HG03521 (cell line): ENCODE results near the gene KRTAP20-4.

Experiments used
- ATAC-seq: cut with Tn5 transposase; IDR thresholded peaks from one replicate; pipeline ENCODE4 v1.9.1; 2021; ENCODE audit warnings: mild to moderate bottlenecking, moderate library complexity; ENCODE audit not compliant: unreplicated experiment

The KRTAP20-4 gene

GRCh38 chr21:30646904-30647414 lies 26.5 kb downstream of the KRTAP20-4 start:
- ATAC-seq = no peak

GRCh38 chr21:30652891-30653290 lies 32.5 kb downstream of the KRTAP20-4 start:
- ATAC-seq = no peak

GRCh38 chr21:30668776-30669175 lies 48.3 kb downstream of the KRTAP20-4 start:
- no peak for ATAC-seq
